ENCODE measurements around the gene FOXC1.

The FOXC1 gene

GRCh38 chr6:1609648-1610496 is at the start of gene FOXC1:
Gene FOXC1 (plus strand): TSS chr6:1609915. CDS start chr6:1610446, 531 bp downstream.
- DNase-seq = no peak

GRCh38 chr6:1560281-1561058 is 49.2 kb upstream of the FOXC1 start:
- no peak for DNase-seq

- DNase-seq = no peak
These were observed 48.4 kb upstream of the FOXC1 start for GRCh38 chr6:1561355-1561754.

- no peak for DNase-seq
These were observed 47.4 kb upstream of the FOXC1 start for GRCh38 chr6:1562171-1562955.

GRCh38 chr6:1569377-1569776 is 40.3 kb upstream of the FOXC1 start:
- no peak for DNase-seq

GRCh38 chr6:1570848-1571247 is 38.9 kb upstream of the FOXC1 start:
- DNase-seq = no peak

GRCh38 chr6:1572892-1573291 is 36.8 kb upstream of the FOXC1 start:
- no peak for DNase-seq

- DNase-seq = no peak
These were observed 35.5 kb upstream of the FOXC1 start for GRCh38 chr6:1574083-1574761.

- no peak for DNase-seq
These were observed 34.9 kb upstream of the FOXC1 start for GRCh38 chr6:1574890-1575209.

GRCh38 chr6:1575210-1576041 is 34.3 kb upstream of the FOXC1 start:
- no peak for DNase-seq

GRCh38 chr6:1576166-1576565 is 33.5 kb upstream of the FOXC1 start:
- no peak for DNase-seq

GRCh38 chr6:1576711-1577110 is 33.0 kb upstream of the FOXC1 start:
- no peak for DNase-seq

GRCh38 chr6:1577146-1577680 is 32.5 kb upstream of the FOXC1 start:
- DNase-seq = no peak

GRCh38 chr6:1577896-1578745 is 31.6 kb upstream of the FOXC1 start:
- no peak for DNase-seq

GRCh38 chr6:1579096-1579495 is 30.6 kb upstream of the FOXC1 start:
- no peak for DNase-seq

- no peak for DNase-seq
These were observed 29.6 kb upstream of the FOXC1 start for GRCh38 chr6:1580109-1580508.

- no peak for DNase-seq
These were observed 29.1 kb upstream of the FOXC1 start for GRCh38 chr6:1580585-1580984.

GRCh38 chr6:1581120-1581991 is 28.4 kb upstream of the FOXC1 start:
- no peak for DNase-seq

GRCh38 chr6:1584146-1584545 is 25.6 kb upstream of the FOXC1 start:
- no peak for DNase-seq

Data from activated CD4-positive, CD25-positive, alpha-beta regulatory T cell (primary cell).